CD14-positive monocyte (primary cell): ENCODE results near the gene SLC12A8. TPM values are rescaled to one million over a fixed set of nuclear protein-coding genes. Genes with fewer than 3 reads are reported as not detected.
A peak's percentile ranks its signal among the peaks of the same experiment; 100 is the strongest.

ENCODE experiments used
- DNase-seq, 3 donors: peaks; one replicate each; pipeline ENCODE4 v3.0.0-alpha.2; 2011 to 2022
- H2AFZ ChIP-seq: 2 replicates; pipeline ENCODE4 v1.6.0; 2012; ENCODE audit warnings: mild to moderate bottlenecking, low read depth, low read length, inconsistent platforms; ENCODE audit not compliant: insufficient read depth, poor library complexity, severe bottlenecking
- H3K27ac ChIP-seq, 2 donors: 1 replicate in 1 of 2; 2 replicates in 1 of 2; pipeline ENCODE4 v1.5.1; 2012 to 2013; ENCODE audit warnings: low read length in 2 of 2, control low read depth in 1 of 2, inconsistent platforms in 1 of 2, low read depth in 1 of 2, mild to moderate bottlenecking in 1 of 2
- H3K27me3 ChIP-seq, 2 donors: one replicate each; pipeline versions ENCODE4 v1.6.0 to v1.6.1; 2011 to 2013; ENCODE audit warnings: low read length in 2 of 2; ENCODE audit not compliant: control insufficient read depth in 2 of 2, insufficient read depth in 2 of 2
- H3K36me3 ChIP-seq, 2 donors: replicated peaks in 1 of 2; 1 replicate in 1 of 2; 2 replicates in 1 of 2; pipeline versions ENCODE4 v1.5.1 to v1.6.1; 2012 to 2013; ENCODE audit warnings: low read length in 2 of 2, control low read depth in 1 of 2, inconsistent platforms in 1 of 2, mild to moderate bottlenecking in 1 of 2; ENCODE audit not compliant: insufficient read depth in 2 of 2, control insufficient read depth in 1 of 2
- H3K4me1 ChIP-seq, 2 donors: 1 replicate in 1 of 2; 2 replicates in 1 of 2; pipeline versions ENCODE4 v1.5.1 to v1.6.1; 2012 to 2013; ENCODE audit warnings: low read length in 2 of 2, control low read depth in 1 of 2, inconsistent platforms in 1 of 2, mild to moderate bottlenecking in 1 of 2, moderate library complexity in 1 of 2; ENCODE audit not compliant: insufficient read depth in 2 of 2, control insufficient read depth in 1 of 2
- H3K4me2 ChIP-seq: replicated peaks from 2 replicates; pipeline ENCODE3; 2012; ENCODE audit warnings: low read length, moderate library complexity, mild to moderate bottlenecking; ENCODE audit not compliant: poor library complexity, severe bottlenecking; ENCODE audit errors: extremely low read depth
- H3K4me3 ChIP-seq, 3 experiments: fragments of 200-600 bp in 1 of 3; sonication (generic) in 1 of 3; replicated peaks in 1 of 3; 1 replicate in 2 of 3; 2 replicates in 1 of 3; pipeline ENCODE4 v1.5.1; 2011 to 2013; ENCODE audit warnings: low read length in 3 of 3, mild to moderate bottlenecking in 3 of 3, control low read depth in 2 of 3, low read depth in 2 of 3, inconsistent platforms in 1 of 3, moderate library complexity in 1 of 3
- H3K79me2 ChIP-seq: 2 replicates; pipeline ENCODE4 v1.6.0; 2012; ENCODE audit warnings: mild to moderate bottlenecking, control low read depth, inconsistent platforms, low read length, moderate library complexity; ENCODE audit not compliant: insufficient read depth
- H3K9ac ChIP-seq: 2 replicates; pipeline ENCODE4 v1.6.0; 2017; ENCODE audit warnings: low read length, mild to moderate bottlenecking; ENCODE audit not compliant: insufficient read depth, poor library complexity, severe bottlenecking
- H3K9me3 ChIP-seq, 2 donors: replicated peaks in 1 of 2; 1 replicate in 1 of 2; 2 replicates in 1 of 2; pipeline versions ENCODE4 v1.5.1 to v1.6.1; 2012 to 2013; ENCODE audit warnings: low read length in 2 of 2, control low read depth in 1 of 2; ENCODE audit not compliant: control insufficient read depth in 1 of 2, insufficient read depth in 1 of 2
- H4K20me1 ChIP-seq: 2 replicates; pipeline ENCODE4 v1.6.0; 2012; ENCODE audit warnings: mild to moderate bottlenecking, low read length, control low read depth, moderate library complexity; ENCODE audit not compliant: insufficient read depth
- H3K27ac Mint-ChIP-seq, 7 donors: one replicate each; pipeline ENCODE4 v1.8.0; 2020; ENCODE audit warnings: mild to moderate bottlenecking in 7 of 7, mixed read lengths in 7 of 7, moderate library complexity in 6 of 7, inconsistent platforms in 2 of 7
- H3K27me3 Mint-ChIP-seq, 3 donors: one replicate each; pipeline ENCODE4 v1.8.0; 2021 to 2022; ENCODE audit warnings: low read depth in 3 of 3, mild to moderate bottlenecking in 3 of 3, mixed read lengths in 3 of 3, moderate library complexity in 3 of 3, inconsistent platforms in 1 of 3
- H3K36me3 Mint-ChIP-seq, 2 donors: one replicate each; pipeline ENCODE4 v1.8.0; 2020; ENCODE audit warnings: mixed read lengths in 2 of 2, inconsistent platforms in 1 of 2, mild to moderate bottlenecking in 1 of 2
- H3K4me1 Mint-ChIP-seq: one replicate; pipeline ENCODE4 v1.8.0; 2020; ENCODE audit warnings: mild to moderate bottlenecking, mixed read lengths
- H3K4me3 Mint-ChIP-seq, 2 donors: one replicate each; pipeline ENCODE4 v1.8.0; 2020; ENCODE audit warnings: mild to moderate bottlenecking in 2 of 2, mixed read lengths in 2 of 2, moderate library complexity in 1 of 2
- H3K9me3 Mint-ChIP-seq, 7 donors: one replicate each; pipeline ENCODE4 v1.8.0; 2020 to 2022; ENCODE audit warnings: mixed read lengths in 7 of 7, mild to moderate bottlenecking in 6 of 7, moderate library complexity in 6 of 7, inconsistent platforms in 2 of 7
- CTCF ChIP-seq: fragments of 200-600 bp; IDR thresholded peaks from one replicate; pipeline ENCODE4 v1.8.0; 2022; ENCODE audit warnings: antibody characterized with exemption, mild to moderate bottlenecking
- WGBS: methylation state at CpG from one replicate; pipeline ENCODE4 v1.1.5; 2013; ENCODE audit warnings: missing lambda C conversion rate; ENCODE audit not compliant: insufficient coverage; 5-methylcytosine and 5-hydroxymethylcytosine counted together
- intact Hi-C, 2 donors: fragments of 100-400 bp; cut with micrococcal nuclease; formaldehyde crosslinking; loops; one replicate each; pipeline versions ENCODE4 v1.15.0 to v1.15.1; 2023
- polyA plus RNA-seq, 3 donors: library from polyadenylated mRNA; depleted of rRNA in 1 of 3; unstranded in 2 of 3; stranded (reverse) in 1 of 3; fragments of 300-500 nt in 2 of 3; fragments of >200 nt in 1 of 3; fragmentation: Illumina TruSeq in 2 of 3; gene quantifications; 1 replicate in 2 of 3; 2 replicates in 1 of 3; pipeline ENCODE4 v1.2.3, GENCODE V29; 2012 to 2021

Gene SLC12A8
- polyA plus RNA-seq, 3 donors = 0.23 to 0.46 (median 0.35) TPM

GRCh38 chr3:125061646-125062045, 150.9 kb downstream of the SLC12A8 start:
- H3K9ac ChIP-seq = no peak overlapping the region
- no peaks in the 10 kb centered on the region for H3K36me3 ChIP-seq
- intact Hi-C loops = no loop called here
- H3K4me3 ChIP-seq = no peak overlapping the region
- H4K20me1 ChIP-seq = no peaks in the 10 kb centered on the region
- WGBS = 93% methylated on average over 4 of the region's 5 CpGs
- H3K27ac Mint-ChIP-seq = peak overlapping the region in 1 of 7 donors; percentile 32
- no peaks in the 10 kb centered on the region for H3K9me3 Mint-ChIP-seq
- H3K4me2 ChIP-seq = no peak overlapping the region
- no peaks in the 10 kb centered on the region for H3K79me2 ChIP-seq
- no peak for TF ChIP-seq CTCF
- peaks cover 6 to 15% of the 10 kb centered on the region in 2 donors for H3K27me3 ChIP-seq
- H3K36me3 Mint-ChIP-seq = no peaks in the 10 kb centered on the region
- peaks cover 9% of the 10 kb centered on the region for H3K4me1 Mint-ChIP-seq
- H3K4me3 Mint-ChIP-seq = no peak overlapping the region
- no peak overlapping the region for H2AFZ ChIP-seq
- DNase-seq = no peak
- H3K9me3 ChIP-seq = no peaks in the 10 kb centered on the region
- peaks cover 0 to 3% of the 10 kb centered on the region in 2 donors for H3K4me1 ChIP-seq
- H3K27ac ChIP-seq = no peak overlapping the region
- H3K27me3 Mint-ChIP-seq = peaks cover 12 to 31% (median 22%) of the 10 kb centered on the region in 3 donors

GRCh38 chr3:125061170-125061569, 151.4 kb downstream of the SLC12A8 start:
- Histone ChIP-seq H3K9ac (no peak overlapping the region), H3K4me3 (no peak overlapping the region), H3K79me2 (no peaks in the 10 kb centered on the region), H3K4me2 (no peak overlapping the region), H2AFZ (no peak overlapping the region), H3K9me3 (no peaks in the 10 kb centered on the region), H3K36me3 (no peaks in the 10 kb centered on the region), H3K27me3 (peaks cover 8 to 19% of the 10 kb centered on the region in 2 donors), H4K20me1 (no peaks in the 10 kb centered on the region), H3K27ac (no peak overlapping the region), H3K4me1 (peaks cover 5 to 8% of the 10 kb centered on the region in 2 donors)
- Mint-ChIP-seq H3K27ac (no peak overlapping the region), H3K4me1 (peaks cover 14% of the 10 kb centered on the region), H3K4me3 (peak overlapping the region in 1 of 2 donors; percentile 24), H3K36me3 (peaks cover 0 to 2% of the 10 kb centered on the region in 2 donors), H3K9me3 (no peaks in the 10 kb centered on the region), H3K27me3 (peaks cover 17 to 36% (median 25%) of the 10 kb centered on the region in 3 donors)
- no peak for TF ChIP-seq CTCF
- 88% methylated on average over 4 of the region's 4 CpGs for WGBS
- intact Hi-C loops = no loop called here
- no peak for DNase-seq
